ENCODE results near the gene CDK5RAP2. TPM values are rescaled to one million over a fixed set of nuclear protein-coding genes. Genes with fewer than 3 reads are reported as not detected.

CDK5RAP2 gene
- total and polyA plus RNA-seq, 8 donors: 24.7 to 438 (median 31.3) TPM

GRCh38 chr9:120587328-120587727, 7.4 kb upstream of the CDK5RAP2 start:
- no peak overlapping the region for H3K4me3 ChIP-seq
- no peaks in the 10 kb centered on the region for H3K36me3 ChIP-seq
- intact Hi-C loops (cut with DNase I; ENCODE audit: low total_unique reads): no loop called here
- peaks cover 0 to 8% (median 0%) of the 10 kb centered on the region in 4 donors for H3K4me1 ChIP-seq
- WGBS, 5 donors: 14 to 52% (median 35%) methylated on average over 1 of the region's 1 CpG
- no peak overlapping the region for H3K27ac ChIP-seq
- no peak for DNase-seq
- peaks cover 0 to 3% (median 0%) of the 10 kb centered on the region in 4 donors for H3K9me3 ChIP-seq
- TF ChIP-seq EP300 (IDR thresholded peaks at IDR 0.05) (no peak), CTCF (IDR thresholded peaks at IDR 0.05) (no peak), POLR2A (IDR thresholded peaks at IDR 0.05) (no peak), POLR2AphosphoS5 (IDR thresholded peaks at IDR 0.05) (no peak)
- H3K27me3 ChIP-seq: no peaks in the 10 kb centered on the region

- H3K9me3 ChIP-seq: no peaks in the 10 kb centered on the region
- intact Hi-C loops (cut with DNase I; ENCODE audit: low total_unique reads): no loop called here
- TF ChIP-seq CTCF (IDR thresholded peaks at IDR 0.05) (no peak), POLR2A (IDR thresholded peaks at IDR 0.05) (no peak), EP300 (IDR thresholded peaks at IDR 0.05) (no peak)
- peaks cover 4 to 19% (median 13%) of the 10 kb centered on the region in 4 donors for H3K4me1 ChIP-seq
- H3K36me3 ChIP-seq: no peaks in the 10 kb centered on the region
- no peak overlapping the region for H3K27ac ChIP-seq
- DNase-seq: peak; percentile 28 to 84
- H3K4me3 ChIP-seq: no peak overlapping the region
- WGBS, 5 donors: 49 to 64% (median 58%) methylated on average over 3 of the region's 3 CpGs
- no peaks in the 10 kb centered on the region for H3K27me3 ChIP-seq
These were observed 4.0 kb upstream of the CDK5RAP2 start for GRCh38 chr9:120583958-120584369.

- no peak for DNase-seq
- no peaks in the 10 kb centered on the region for H3K9me3 ChIP-seq
- no peaks in the 10 kb centered on the region for H3K27me3 ChIP-seq
- peak overlapping the region; percentile 74 to 91 (median 84) for H3K27ac ChIP-seq
- peak overlapping the region; percentile 92 to 97 (median 94) for H3K4me3 ChIP-seq
- TF ChIP-seq EP300 (IDR thresholded peaks at IDR 0.05) (no peak), POLR2AphosphoS5 (IDR thresholded peaks at IDR 0.05) (no peak), POLR2A (IDR thresholded peaks at IDR 0.05) (no peak), CTCF (IDR thresholded peaks at IDR 0.05) (no peak)
- WGBS, 5 donors: 6 to 11% (median 7%) methylated on average over 17 to 31 of the region's 31 CpGs
- H3K4me1 ChIP-seq: peaks cover 13 to 33% (median 27%) of the 10 kb centered on the region in 4 donors
- peaks cover 0 to 21% (median 3%) of the 10 kb centered on the region in 4 donors for H3K36me3 ChIP-seq
- intact Hi-C loops (cut with DNase I; ENCODE audit: low total_unique reads): no loop called here
These were observed 572 bp downstream of the CDK5RAP2 start for GRCh38 chr9:120579139-120580050.

GRCh38 chr9:120574473-120574872, 5.5 kb downstream of the CDK5RAP2 start:
- 48 to 67% (median 56%) methylated on average over 2 of the region's 2 CpGs for WGBS, 5 donors
- no peak overlapping the region for H3K4me3 ChIP-seq
- no peak overlapping the region for H3K27ac ChIP-seq
- TF ChIP-seq CTCF (IDR thresholded peaks at IDR 0.05): no peak
- TF ChIP-seq EP300 (IDR thresholded peaks at IDR 0.05): no peak
- no peak for TF ChIP-seq POLR2A (IDR thresholded peaks at IDR 0.05)
- TF ChIP-seq POLR2AphosphoS5 (IDR thresholded peaks at IDR 0.05): no peak
- H3K36me3 ChIP-seq: peaks cover 18 to 42% (median 28%) of the 10 kb centered on the region in 4 donors
- no peaks in the 10 kb centered on the region for H3K27me3 ChIP-seq
- H3K4me1 ChIP-seq: peaks cover 23 to 70% (median 42%) of the 10 kb centered on the region in 4 donors
- intact Hi-C loops (cut with DNase I; ENCODE audit: low total_unique reads): no loop called here
- DNase-seq: no peak
- no peaks in the 10 kb centered on the region for H3K9me3 ChIP-seq
